Stimulated activated CD8-positive, alpha-beta memory T cell treated with anti-CD3 and anti-CD28 coated beads, Interleukin-15, amount 100 ng/mL, for 4 hours (primary cell): Measurements from ENCODE around the gene BET1.

Experiments
- DNase-seq, 2 donors: peaks; one replicate each; pipeline ENCODE4 v3.0.0-alpha.2; 2020; ENCODE audit warnings: low read depth in 2 of 2

The BET1 gene

DNA sequence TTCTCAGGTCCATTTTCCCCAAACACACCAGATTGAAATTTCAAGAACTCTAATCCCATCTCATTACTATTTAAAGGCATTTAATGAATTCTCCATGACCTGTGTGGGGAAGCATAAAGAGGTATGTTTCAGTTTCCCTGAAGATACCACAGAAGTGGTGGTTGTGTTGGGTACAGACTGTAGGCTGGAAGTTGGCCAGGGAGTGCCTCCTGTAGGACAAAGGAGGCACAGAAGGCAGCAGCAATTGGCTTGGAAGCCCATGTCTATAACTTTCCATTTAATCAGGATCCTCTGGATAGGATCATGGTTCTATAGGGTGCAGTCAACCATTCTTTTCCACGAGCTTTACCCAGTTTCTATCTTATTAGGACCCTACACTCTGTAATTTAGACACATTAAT lies 8.6 kb upstream of the BET1 start:
- DNase-seq: no peak

DNA sequence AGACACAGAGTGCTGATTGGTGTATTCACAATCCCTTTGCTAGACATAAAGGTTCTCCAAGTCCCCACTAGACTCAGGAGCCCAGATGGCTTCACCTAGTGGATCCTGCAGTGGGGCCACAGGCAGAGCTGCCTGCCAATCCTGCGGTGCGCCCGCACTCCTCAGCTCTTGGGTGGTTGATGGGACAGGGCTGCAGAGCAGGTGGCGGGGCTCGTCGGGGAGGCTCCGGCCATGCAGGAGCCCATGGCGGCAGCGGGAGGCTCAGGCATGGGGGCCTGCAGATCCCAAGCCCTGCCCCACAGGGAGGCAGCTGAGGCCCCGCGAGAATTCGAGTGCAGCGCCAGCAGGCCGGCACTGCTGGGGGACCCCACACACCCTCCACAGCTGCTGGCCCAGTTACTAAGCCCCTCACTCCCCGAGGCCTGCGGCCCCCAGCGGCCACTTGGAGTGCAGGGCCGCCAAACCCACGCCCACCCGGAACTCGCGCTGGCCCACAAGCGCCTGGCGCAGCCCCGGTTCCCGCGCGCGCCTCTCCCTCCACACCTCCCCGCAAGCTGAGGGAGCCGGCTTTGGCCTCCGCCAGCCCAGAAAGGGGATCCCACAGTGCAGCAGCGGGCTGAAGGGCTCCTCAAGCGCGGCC lies 7.7 kb upstream of the BET1 start:
- no peak for DNase-seq

DNA sequence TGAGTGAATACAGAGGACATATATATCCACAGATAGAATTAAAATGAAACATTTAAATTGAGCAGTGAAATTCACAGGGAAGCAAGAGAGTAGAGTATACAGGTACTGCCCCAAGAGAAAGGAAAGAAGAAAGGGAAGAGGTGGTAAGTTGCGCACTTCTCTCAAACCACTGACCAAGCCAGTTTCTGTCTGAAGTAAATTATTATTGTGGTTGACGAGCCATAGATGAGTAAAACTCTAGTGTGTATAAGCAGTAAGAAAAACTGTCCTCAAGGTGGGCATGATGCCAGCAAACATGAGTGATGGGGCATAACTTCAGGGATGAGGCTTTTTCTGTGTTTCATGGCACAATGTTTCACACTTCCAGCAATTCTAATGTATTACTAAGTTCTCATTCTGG lies 4.4 kb upstream of the BET1 start:
- DNase-seq: no peak

DNA sequence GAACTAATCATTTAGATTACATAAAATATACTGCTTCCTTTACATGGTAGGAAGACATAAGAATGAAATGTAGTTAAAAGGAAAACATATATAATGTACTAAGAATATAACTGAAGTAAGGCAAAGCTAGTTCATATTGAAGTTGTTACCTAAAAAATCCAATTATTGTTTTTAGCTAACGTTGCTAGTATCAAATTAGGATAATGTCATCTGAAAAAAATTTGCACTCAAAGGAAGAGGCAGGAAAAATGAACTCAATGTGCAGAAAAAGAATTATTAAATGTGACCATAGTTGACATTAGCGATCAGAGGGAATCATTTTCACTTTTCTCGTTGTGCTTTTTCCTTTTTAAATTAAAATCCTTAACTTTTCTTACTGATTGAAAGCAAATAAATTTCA lies 1.6 kb upstream of the BET1 start:
- DNase-seq: no peak

DNA sequence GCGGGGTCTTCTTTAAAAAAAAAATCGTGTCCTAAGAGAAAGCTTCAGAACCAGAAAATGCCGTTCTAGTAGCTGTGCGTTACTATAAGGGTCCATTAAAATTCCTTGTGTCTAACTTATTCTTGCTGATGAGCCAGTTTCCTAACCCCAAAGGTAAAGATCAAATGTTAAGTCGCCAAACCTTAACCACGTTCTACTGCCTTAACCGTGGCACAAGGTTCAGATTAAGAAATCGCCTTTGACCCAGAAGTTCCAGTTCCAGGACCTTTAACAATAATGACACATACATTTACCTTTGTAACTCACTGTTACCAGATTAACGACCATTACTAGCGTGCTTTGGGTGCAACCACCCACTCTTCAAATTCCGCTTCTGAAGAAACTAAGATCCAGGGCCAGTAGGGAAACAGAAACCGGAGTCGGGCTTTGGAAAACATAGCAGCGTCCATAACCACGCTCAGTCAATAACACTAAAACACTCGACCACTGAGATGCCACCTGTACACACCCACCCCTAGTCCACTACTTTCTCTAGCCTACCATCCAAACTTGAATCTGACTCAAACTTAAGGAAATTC lies 620 bp downstream of the BET1 start:
- no peak for DNase-seq

DNA sequence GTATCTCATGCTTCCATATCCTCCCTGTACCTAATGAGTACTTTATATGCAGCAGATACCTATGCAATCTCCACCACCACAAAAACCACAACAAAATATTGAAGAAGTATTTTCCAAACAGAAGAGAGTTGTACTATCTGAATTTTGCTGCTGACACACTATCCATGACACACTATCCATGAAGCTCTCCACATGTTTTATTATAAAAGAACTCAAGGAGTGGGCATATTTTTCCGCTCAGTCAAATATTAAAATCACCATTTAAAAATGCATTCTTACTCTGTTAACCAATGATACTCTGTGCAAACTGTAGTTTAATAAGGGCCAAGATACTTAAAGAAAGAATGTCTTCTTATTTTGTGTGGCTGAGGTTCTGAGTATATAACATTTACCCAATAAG lies 2.8 kb downstream of the BET1 start:
- DNase-seq: no peak

DNA sequence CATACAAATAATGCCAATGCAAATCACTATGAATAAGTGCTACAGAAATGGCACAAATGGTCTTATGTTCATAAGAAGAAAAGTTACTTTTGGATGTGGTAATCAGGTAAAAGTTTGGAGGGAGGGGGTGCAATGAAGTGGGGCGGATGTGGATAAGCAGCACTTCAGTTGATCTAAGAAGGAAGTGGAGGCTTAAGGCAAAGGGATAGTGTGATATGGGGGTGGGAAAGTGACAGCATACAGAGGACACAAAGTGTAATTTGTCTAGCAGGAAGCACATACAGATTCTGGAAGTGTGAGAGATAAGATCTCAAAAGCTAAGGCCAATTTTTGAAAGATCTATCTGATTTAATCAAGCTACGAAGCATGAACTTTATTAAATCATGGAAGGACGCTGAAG lies 6.3 kb downstream of the BET1 start:
- DNase-seq: no peak

DNA sequence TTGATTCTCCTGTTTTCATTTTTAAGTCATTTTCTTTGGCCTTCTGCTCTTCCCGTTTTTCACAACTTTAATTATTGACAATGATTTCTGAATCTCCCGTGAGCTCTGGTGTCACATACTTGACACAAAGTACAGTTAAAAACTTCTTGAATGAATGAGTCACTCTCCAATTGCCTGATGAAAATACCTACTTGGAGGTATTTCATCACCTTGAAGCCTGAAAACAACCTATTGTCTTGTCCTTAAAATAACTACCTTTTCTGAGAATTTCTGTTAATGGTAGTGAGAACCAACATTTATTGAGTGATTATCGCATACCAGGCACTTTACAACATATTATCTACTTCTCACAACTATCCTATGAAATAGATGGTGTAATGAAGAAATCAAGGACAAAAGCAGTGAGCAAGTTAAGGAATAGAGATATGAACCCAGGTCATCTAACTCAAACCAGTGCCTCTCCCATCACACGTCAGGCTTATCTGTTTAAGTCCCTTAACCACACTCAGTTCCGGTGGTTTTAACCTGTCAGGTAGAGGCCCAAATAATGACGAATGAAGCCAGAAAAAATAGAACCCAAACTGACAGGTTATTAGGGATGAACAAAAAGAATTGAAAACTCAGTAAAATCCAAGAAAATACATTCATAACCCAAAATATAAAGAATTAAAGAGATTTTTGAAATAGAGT lies 11.6 kb downstream of the BET1 start:
- no peak for DNase-seq

DNA sequence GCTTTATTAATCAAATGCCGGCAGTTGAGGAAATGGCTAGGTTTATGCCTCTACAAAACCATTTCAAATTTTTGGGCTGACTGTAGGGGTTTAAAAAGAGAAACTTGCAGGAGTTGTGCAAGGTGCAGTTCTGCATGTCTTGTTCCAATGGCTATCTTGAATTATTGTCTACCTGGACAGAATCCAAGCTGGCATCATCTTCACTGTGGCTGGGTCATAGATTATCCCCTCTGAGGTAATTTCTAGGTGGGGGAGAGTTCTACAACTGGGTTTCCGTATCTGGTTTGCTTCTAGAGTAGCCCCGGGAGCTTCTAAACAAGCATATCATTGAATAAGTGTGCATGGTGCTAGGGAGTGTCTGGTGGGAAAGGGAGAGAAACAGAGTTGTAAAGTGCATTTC lies 16.9 kb downstream of the BET1 start:
- no peak for DNase-seq

DNA sequence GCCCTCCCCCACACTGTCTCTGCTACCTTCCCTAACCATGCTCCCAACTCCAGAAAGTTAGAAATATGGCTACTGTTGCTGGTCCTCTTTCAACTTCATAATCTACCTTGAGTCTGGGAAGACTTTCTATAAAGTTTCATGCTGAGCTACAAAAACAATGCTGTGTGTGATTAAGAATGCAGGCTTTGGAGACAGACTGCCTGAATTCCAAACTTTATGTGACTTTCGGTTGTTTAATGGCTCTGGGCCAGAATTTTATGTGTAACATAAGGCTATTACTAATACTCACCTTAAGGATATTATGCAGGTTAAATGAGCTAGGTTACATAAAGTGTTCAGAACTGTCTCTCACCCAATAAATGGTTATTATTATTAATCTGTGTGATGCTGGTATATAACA lies 19.1 kb downstream of the BET1 start:
- no peak for DNase-seq

DNA sequence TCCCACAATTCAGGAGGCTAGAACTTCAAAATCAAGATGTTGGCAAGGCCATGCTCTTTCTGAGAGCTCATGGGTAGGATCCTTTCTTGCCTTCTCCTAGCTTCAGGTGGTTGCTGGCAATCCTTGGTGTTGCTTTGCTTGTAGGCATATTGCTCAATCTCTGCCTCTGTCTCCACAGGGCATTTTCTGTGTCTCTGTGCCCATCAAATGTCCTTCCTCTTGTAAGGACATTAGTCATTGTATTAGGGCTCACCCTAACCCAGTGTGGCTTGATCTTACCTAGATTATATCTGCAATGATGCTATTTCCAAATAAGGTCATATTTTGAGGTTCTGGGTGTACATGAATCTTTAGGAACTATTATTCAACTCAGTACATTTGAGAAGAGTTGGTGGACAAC lies 20.1 kb downstream of the BET1 start:
- no peak for DNase-seq

DNA sequence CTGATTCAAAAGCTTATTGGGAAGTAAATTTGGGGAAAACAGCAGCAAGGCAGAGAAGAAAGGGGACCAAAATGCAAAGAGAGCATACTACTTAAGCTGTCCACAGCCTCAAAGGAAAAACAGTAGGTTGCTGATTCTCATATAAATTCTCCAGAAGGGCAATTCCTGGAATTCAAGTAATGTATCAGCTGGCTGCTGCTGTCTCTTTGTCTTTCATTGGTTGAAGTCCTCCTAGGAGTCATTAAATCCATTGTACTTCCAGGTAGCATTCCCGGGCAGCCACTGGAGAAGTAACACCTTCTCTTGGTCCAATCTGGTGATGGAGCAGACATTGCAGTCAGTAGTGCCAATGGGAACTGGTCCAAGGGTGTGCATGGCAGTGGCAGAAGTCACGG lies 22.7 kb downstream of the BET1 start:
- no peak for DNase-seq

DNA sequence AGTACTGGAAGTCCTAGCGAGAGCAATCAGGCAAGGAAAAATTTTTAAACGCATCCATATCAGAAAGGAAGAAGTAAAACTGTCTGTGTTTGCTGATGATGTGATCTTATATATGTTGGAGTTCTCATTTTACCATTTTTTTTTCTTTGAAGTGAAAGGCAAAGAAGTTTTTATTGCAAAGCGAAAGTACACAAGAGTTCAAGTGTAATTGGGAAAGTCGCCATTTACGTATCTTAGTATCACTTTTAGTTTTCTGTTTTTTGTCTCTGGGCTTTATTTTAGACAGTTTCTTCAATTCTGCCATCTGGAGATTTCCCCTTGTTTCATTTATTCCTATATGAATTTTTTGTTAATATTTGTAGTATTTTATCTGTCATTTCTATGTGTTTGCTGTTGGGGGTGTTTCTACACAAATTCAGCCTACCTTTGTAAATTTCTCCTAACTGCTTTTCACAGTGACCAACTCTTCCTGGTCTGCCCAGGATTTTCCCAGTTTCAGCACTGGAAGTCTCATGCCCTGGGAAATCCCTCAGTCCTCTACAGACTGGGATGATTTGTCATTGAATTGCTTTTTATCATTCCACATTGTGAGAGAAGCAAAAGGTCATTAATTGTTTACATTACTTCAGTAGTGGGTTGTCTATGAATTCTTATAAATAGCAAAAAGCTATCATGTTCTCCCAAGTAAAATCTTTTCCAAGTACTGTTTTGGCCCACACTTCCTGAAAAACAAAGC lies 23.2 kb downstream of the BET1 start:
- no peak for DNase-seq

DNA sequence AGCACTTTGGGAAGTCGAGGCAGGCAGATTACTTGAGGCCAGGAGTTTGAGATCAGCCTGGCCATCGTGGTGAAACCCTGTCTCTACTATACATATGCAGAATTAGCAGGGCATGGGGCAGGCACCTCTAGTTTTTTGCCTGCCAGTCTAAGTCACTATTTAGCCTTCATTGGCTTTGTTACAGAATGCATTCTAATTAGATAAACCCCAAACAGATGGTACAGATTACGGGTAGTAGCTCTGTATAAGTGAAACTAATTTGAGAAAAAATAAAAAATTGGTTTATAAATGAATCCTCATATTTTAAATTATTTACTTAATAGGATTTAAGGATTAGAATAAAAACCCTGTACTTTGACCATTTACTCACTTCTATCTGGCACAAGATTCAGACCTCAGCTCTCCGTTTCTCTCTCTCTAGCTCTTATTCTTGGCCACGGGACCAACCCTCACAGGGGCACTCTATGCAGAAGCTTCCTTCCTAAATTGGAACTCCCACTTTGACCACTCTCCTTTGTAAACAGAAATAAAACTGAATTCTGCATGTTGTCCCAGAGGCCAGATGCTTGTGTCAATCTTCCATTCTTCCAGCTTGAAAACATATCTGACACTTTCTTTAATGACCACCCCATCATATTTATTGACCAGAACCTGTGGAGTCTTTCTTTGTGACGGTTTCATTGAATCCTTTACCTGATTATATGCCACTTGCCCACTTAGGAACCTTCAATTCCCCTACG lies 26.8 kb downstream of the BET1 start:
- DNase-seq: no peak

DNA sequence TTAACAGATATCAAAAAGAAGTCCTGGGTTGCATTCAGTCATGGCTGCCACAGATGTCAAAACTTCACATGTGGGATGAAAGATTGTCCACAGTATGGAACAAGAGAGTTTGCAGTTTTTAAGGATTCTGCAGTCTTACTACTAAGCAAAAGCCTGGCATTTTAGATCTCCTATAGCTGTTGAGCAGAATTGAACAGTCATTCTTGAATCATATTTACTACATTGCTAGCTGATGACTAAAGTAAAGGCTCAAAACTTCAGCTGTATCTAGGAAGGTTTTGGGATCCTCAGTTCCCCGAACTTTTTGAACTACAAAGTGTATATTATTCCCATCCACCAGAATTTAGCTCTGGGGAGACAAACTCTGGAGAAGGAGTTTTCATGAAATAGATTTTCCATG lies 31.0 kb downstream of the BET1 start:
- no peak for DNase-seq

DNA sequence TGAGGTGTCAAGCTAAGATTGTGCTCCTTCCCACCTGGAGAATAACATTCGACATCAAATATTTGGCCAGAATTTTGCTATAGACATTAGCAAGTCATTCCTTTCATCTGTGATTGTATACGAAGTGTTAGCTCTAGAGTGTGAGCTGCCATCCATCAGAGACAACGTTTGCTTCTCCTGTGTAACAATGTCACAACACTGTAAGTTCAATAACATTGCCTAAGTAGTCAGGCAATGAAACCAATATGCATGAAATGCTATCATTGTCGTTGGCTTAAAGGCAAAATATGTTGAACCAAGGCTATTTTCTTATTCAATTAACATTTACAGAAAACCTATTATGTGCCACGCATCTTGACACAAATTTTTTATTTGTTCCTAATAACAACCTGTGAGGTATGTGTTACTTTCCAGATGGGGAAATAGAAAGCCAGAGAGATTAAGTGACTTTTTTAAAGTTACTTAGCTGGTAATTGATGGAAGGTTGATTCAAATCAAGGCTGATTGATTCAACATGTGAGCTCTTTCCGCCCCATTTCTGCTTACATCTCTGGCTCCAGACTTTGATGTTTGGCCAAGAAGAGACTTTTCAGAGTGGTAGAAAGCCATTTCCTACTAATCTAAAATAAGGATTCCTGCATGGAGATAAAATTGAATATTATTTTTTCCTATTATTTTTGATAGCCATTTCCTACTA lies 32.0 kb downstream of the BET1 start:
- DNase-seq: no peak

DNA sequence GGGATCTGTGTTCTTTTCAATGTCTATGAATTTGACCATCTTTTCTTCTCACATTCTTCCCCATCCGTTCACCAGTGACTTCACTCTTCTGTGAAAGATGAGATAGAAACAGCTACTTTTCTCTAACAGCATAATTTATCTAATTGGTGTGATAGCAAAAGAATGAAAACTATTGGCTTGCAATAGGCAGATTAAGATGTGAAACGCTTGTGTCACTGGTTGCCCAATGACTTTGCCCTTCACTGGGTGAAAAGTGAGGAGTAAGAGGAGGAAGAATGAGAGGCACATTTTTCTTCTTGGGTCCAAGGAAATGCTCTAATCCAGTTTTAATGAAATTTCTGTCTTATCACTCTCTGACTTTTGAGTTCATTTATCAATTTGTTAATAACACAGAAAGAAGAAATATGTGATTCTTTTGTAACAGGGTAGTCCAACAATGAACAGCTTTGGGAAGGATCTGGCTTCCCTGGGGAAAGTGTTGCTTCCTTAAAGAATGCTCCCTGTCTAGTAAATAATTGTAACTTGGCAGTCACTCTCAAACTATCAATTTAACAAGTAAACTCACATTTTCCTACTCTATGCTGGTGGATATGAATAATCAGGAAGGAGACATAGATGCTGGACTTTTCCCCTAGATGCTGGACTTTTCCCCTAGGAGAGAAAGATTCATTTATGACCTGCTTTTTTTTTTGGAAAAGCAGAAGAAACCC lies 35.1 kb downstream of the BET1 start:
- DNase-seq: no peak

DNA sequence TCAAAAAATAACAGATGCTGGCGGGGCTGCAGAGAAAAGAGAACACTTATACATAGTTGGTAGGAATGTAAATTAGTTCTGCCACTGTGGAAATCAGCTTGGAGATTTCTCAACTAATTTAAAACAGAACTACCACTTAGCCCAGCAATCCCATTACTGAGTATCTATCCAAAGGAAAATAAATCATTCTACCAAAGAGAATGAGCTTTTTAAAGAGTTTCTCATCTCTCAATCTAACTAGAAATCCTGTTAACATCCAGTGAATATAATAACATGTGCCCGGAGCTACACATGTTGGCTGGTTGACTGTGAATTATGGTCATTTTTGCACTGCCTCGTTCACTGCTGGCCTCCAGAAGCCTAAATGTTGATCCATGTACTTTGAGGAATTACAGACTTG lies 39.3 kb downstream of the BET1 start:
- DNase-seq: no peak

DNA sequence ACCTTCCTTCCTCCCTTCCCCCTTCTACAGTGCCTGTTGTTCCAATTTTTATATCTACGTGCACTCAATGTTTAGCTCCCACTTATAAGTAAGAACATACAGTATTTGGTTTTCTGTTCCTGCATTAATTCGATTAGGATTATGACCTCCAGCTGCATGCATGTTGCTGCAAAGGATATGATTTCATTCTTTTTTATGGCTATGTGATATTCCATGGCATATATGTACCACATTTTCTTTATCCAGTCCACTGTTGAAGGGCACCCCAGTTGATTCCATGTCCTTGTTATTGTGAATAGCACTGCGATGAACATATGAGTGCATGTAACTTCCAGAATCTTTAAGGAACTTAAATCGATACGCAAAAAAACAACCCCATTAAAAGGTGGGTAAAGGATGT lies 39.9 kb downstream of the BET1 start:
- no peak for DNase-seq

DNA sequence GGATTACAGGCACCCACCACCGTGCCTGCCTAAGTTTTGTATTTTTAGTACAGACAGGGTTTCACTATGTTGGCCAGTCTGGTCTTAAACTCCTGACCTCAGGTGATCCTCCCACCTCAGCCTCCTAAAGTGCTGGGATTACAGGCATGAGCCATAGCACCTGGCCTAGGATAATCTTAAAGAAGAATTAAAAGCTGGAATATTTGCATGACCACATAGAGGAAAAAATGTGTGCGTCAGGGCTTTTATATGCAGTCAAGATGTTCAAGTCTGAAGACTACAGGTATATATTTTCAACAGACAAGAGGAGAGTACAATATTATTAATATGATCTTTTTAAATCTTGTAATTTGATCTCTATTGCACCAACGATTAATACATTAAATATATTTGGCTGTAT lies 43.2 kb downstream of the BET1 start:
- DNase-seq: no peak

DNA sequence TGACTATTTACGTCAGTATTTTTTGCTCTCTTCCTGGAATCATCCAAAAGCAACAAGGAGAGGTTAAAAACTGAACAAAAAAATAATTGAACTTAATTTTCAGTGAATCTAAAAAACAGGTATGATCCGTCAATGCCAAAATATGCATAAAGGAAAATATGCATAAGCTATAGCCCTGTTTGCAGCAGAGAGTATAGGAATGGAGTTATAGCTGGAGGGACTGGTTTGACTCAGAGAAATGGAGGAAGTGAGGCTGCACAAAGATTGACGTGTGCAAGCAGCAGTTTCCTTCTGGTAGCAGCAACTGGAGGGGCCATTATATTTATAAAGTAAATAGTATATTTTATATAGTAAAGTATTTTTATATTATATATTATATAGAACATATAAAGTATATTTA lies 45.5 kb downstream of the BET1 start:
- DNase-seq: no peak
